ENCODE measurements around the gene FAT3. TPM values are rescaled to one million over a fixed set of nuclear protein-coding genes. Genes with fewer than 3 reads are reported as not detected.

FAT3 gene
- total RNA-seq, 2 experiments from 2014 or later = not detected

DNA sequence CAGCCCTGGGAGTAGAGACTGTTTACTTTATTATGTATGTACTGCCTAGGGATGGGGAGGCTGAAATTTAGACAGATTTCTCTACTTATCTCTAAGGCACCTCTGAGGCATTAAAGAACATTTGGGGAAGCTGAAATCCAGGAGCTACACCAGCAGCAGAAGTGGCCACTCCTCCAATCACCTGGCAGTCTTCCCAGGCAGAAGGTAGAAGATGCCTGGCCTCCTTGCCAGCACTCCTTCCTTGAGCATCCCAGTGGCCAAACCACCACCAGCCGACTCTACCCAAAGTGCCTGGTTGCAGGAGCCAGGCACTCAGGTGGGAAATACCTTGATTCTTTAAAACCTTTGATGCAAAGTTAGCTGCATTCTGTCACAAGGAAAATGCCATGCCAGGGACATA is 1.9 kb upstream of the FAT3 start:
- CTCF ChIA-PET = no interaction called here
- Mint-ChIP-seq H3K9me3 (peaks cover 5% of the 10 kb centered on the region), H3K27ac (no peak overlapping the region), H3K27me3 (peaks cover 42% of the 10 kb centered on the region), H3K4me3 (no peak overlapping the region), H3K36me3 (ENCODE audit: low read depth) (peaks cover 1% of the 10 kb centered on the region), H3K4me1 (ENCODE audit: low read depth) (no peaks in the 10 kb centered on the region)
- ATAC-seq = no peak
- intact Hi-C loops (cut with micrococcal nuclease) = no loop called here
- no peak for DNase-seq
- TF ChIP-seq, protein P1, sequence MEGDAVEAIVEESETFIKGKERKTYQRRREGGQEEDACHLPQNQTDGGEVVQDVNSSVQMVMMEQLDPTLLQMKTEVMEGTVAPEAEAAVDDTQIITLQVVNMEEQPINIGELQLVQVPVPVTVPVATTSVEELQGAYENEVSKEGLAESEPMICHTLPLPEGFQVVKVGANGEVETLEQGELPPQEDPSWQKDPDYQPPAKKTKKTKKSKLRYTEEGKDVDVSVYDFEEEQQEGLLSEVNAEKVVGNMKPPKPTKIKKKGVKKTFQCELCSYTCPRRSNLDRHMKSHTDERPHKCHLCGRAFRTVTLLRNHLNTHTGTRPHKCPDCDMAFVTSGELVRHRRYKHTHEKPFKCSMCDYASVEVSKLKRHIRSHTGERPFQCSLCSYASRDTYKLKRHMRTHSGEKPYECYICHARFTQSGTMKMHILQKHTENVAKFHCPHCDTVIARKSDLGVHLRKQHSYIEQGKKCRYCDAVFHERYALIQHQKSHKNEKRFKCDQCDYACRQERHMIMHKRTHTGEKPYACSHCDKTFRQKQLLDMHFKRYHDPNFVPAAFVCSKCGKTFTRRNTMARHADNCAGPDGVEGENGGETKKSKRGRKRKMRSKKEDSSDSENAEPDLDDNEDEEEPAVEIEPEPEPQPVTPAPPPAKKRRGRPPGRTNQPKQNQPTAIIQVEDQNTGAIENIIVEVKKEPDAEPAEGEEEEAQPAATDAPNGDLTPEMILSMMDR (IDR thresholded peaks at IDR 0.05) = no peak
- POLR2A ChIA-PET = no interaction called here

DNA sequence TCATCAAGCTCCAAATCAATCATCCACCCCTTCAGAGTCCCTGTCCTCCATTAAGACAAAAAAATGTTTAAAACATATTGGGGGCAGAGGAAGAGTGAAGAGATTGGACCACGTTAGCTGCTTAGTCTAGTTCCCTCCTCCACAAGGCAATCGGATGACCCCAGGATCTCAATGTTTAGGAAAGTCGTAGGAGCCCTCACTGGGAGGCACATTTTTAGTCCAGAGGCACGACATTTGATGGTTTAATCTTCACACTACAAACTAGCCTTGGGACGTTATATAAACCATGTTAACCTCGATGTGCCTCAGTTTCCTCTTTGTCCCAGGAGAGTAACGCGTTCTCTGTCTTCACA is 588 bp upstream of the FAT3 start:
- H3K4me3 Mint-ChIP-seq = no peak overlapping the region
- DNase-seq (no peak), ATAC-seq (no peak)
- POLR2A ChIA-PET = no interaction called here
- TF ChIP-seq, protein P1 (IDR thresholded peaks at IDR 0.05) = no peak
- H3K4me1 Mint-ChIP-seq (ENCODE audit: low read depth) = no peaks in the 10 kb centered on the region
- no peak overlapping the region for H3K27ac Mint-ChIP-seq
- peaks cover 1% of the 10 kb centered on the region for H3K36me3 Mint-ChIP-seq (ENCODE audit: low read depth)
- CTCF ChIA-PET = no interaction called here
- H3K9me3 Mint-ChIP-seq = peaks cover 5% of the 10 kb centered on the region
- intact Hi-C loops (cut with micrococcal nuclease) = no loop called here
- peaks cover 42% of the 10 kb centered on the region for H3K27me3 Mint-ChIP-seq

DNA sequence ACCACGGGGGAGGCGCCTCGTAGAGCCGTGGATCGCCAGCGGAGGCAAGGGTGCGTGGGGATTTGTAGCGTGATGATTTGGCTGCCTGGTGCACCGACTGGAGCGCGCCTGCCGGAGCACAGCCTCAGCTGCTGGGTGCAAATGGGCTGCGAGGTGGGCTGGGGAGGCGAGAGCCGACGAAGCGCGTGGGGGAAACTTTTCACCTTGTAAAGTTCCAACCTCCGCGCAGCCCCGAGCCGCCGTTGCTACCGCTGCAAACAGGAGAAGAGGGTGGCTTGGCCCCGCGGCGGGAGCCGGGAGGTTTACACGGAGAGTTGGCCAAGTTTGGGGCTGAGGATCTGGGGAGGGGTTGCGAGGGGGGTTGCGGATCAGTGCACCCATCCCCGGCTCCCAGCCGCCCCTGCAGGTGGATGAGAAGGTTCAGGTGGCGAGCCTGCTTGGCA is 528 bp downstream of the FAT3 start:
- Mint-ChIP-seq H3K9me3 (peaks cover 5% of the 10 kb centered on the region), H3K4me1 (ENCODE audit: low read depth) (no peaks in the 10 kb centered on the region), H3K4me3 (no peak overlapping the region), H3K27ac (no peak overlapping the region), H3K36me3 (ENCODE audit: low read depth) (peaks cover 1% of the 10 kb centered on the region), H3K27me3 (peaks cover 46% of the 10 kb centered on the region)
- ATAC-seq (no peak), DNase-seq (no peak)
- POLR2A ChIA-PET = no interaction called here
- CTCF ChIA-PET = no interaction called here
- intact Hi-C loops (cut with micrococcal nuclease) = no loop called here
- TF ChIP-seq, protein P1 (IDR thresholded peaks at IDR 0.05) = no peak

DNA sequence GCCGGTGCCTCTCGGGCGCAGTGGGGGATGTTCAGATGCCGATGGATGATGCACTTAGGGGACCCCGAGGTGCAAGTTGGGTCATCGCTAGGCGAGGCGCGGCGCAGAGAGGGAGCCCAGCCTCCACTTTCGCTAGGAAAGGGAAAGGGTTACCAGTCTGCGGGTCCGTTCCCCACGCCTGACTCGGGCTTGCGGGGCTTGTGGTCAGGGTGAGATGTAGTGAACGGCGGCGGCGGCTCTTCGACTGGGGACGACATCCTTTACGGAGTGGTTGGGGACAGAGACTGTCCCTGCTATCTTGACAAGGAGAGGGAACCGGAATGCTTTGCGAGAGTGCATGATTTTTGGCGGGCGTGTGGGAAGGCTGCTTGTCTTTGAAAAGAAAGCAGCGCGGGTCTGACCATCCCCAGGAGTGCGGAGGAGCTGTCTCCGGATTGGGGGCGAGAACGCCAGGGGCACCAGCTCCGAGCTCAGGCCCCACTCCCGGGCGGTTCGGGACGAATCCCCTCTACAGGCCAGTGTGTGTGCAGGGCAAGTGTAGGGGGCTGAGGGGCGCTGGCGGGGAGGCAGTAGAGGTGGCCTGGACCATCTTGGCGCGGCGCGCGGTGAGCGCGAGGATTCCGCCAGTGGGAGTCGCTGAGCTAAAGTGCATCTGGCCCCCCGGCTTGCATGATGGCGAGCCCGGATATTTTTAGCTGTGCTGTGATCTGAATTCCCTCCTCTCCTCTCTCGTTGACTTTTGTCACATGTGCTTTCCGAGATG is 1.1 kb downstream of the FAT3 start:
- intact Hi-C loops (cut with micrococcal nuclease) = no loop called here
- H3K4me3 Mint-ChIP-seq = no peak overlapping the region
- DNase-seq (no peak), ATAC-seq (no peak)
- peaks cover 1% of the 10 kb centered on the region for H3K36me3 Mint-ChIP-seq (ENCODE audit: low read depth)
- POLR2A ChIA-PET = no interaction called here
- no peak overlapping the region for H3K27ac Mint-ChIP-seq
- H3K4me1 Mint-ChIP-seq (ENCODE audit: low read depth) = no peaks in the 10 kb centered on the region
- peaks cover under 1% of the 10 kb centered on the region for H3K9me3 Mint-ChIP-seq
- TF ChIP-seq, protein P1 (IDR thresholded peaks at IDR 0.05) = no peak
- CTCF ChIA-PET = interaction anchor here (0.7 kb wide), 1 partner anchor 61 kb away, joined by 3 read pairs; no protein-coding TSS in a partner anchor
- peaks cover 41% of the 10 kb centered on the region for H3K27me3 Mint-ChIP-seq

DNA sequence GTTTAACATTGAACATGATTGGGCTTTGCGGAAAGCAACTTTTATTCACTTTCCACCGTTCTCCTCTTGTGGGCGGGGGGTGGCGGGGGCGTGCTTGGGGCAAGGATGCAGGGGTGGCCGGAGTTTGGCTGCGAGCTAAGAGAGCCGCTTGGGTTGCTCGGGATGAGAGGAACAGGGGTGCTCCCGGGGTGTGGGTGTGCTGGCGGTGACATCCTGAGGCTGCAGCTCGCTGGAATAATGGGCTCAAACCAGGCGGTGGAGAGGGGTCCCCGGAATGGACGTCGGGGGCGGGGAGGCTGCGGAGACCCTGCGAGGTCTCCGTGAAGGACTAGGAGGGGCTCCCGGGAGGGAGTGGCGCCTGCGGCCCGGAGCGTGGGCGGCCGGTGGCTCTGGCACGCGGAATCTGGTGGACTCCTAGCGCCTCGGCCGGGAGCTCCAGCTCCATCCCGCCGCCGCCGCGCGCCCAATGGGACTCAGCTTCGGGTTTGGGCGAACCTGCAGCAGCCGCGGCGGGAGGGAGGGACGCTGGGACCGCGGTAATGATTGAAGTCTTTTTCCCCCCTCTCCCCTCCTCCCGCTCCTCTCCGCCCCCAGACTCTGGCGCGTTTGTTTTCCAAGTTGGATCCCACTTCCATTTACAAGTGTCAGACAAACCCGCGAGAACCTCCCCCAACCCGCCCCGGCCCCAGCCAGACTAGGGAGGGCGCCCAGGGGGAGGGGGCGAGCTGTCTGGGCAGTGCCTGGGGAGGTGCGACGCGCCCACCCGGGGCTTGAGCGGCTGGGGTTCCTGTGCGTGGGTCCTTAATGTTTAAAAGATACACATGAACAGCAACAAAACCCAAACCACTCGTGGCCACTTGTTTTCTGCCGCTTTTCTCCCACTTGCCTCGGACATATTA is 2.0 kb downstream of the FAT3 start:
- H3K9me3 Mint-ChIP-seq = no peaks in the 10 kb centered on the region
- TF ChIP-seq, protein P1 (IDR thresholded peaks at IDR 0.05) = no peak
- CTCF ChIA-PET = interaction anchor here (0.7 kb wide), 1 partner anchor 60 kb away, joined by 3 read pairs; no protein-coding TSS in a partner anchor
- no peak overlapping the region for H3K4me3 Mint-ChIP-seq
- no peak overlapping the region for H3K27ac Mint-ChIP-seq
- intact Hi-C loops (cut with micrococcal nuclease) = no loop called here
- POLR2A ChIA-PET = no interaction called here
- peaks cover 37% of the 10 kb centered on the region for H3K27me3 Mint-ChIP-seq
- ATAC-seq = no peak
- H3K36me3 Mint-ChIP-seq (ENCODE audit: low read depth) = peaks cover 1% of the 10 kb centered on the region
- DNase-seq = no peak
- H3K4me1 Mint-ChIP-seq (ENCODE audit: low read depth) = no peaks in the 10 kb centered on the region

Measured in activated CD8-positive, alpha-beta T cell treated with anti-CD3 and anti-CD28 coated beads for 36 hours (primary cell).